Neural crest cell (in vitro differentiated cells): ENCODE measurements around the gene ARHGEF10L. TPM values are rescaled to one million over a fixed set of nuclear protein-coding genes. Genes with fewer than 3 reads are reported as not detected.

Experiments
- DNase-seq: peaks from one replicate; pipeline ENCODE4 v3.0.0; 2021; ENCODE audit warnings: low read depth, mixed read lengths, low spot score
- H3K27ac Mint-ChIP-seq: one replicate; pipeline ENCODE4 v1.8.0; 2021; ENCODE audit warnings: mild to moderate bottlenecking, mixed read lengths; ENCODE audit not compliant: unreplicated experiment
- H3K27me3 Mint-ChIP-seq: 2 replicates; pipeline ENCODE4 v1.8.0; 2021; ENCODE audit warnings: low read depth, mild to moderate bottlenecking, mixed read lengths
- H3K36me3 Mint-ChIP-seq: 2 replicates; pipeline ENCODE4 v1.8.0; 2021; ENCODE audit warnings: low read depth, mild to moderate bottlenecking, mixed read lengths
- H3K4me1 Mint-ChIP-seq: 2 replicates; pipeline ENCODE4 v1.8.0; 2021; ENCODE audit warnings: mixed read lengths
- H3K4me3 Mint-ChIP-seq: one replicate; pipeline ENCODE4 v1.8.0; 2021; ENCODE audit warnings: mild to moderate bottlenecking, mixed read lengths
- H3K9me3 Mint-ChIP-seq: 2 replicates; pipeline ENCODE4 v1.8.0; 2021; ENCODE audit warnings: mixed read lengths
- CTCF ChIP-seq: fragments of 200-600 bp; sonication (generic); conservative IDR thresholded peaks from 2 replicates; pipeline ENCODE4 v1.5.0; 2021; ENCODE audit warnings: antibody characterized with exemption, mild to moderate bottlenecking
- total RNA-seq: library from RNA; stranded (reverse); gene quantifications from 2 replicates; pipeline ENCODE4 v1.2.1, GENCODE V29; 2021

The ARHGEF10L gene
- total RNA-seq, 1 donor from 2014 or later = 22.2 TPM

GRCh38 chr1:17587693-17588047 is 48.2 kb downstream of the ARHGEF10L start:
- Mint-ChIP-seq H3K4me3 (no peak overlapping the region), H3K4me1 (peaks cover 44% of the 10 kb centered on the region)
- no peak for DNase-seq

GRCh38 chr1:17588048-17588871 is 48.8 kb downstream of the ARHGEF10L start:
- Mint-ChIP-seq H3K4me3 (no peak overlapping the region), H3K27me3 (no peaks in the 10 kb centered on the region), H3K36me3 (peaks cover 4% of the 10 kb centered on the region), H3K9me3 (no peaks in the 10 kb centered on the region), H3K27ac (peak overlapping the region; percentile 43), H3K4me1 (peaks cover 41% of the 10 kb centered on the region)
- no peak for DNase-seq
- no peak for TF ChIP-seq CTCF

More at GRCh38 chr1:17587693-17588047, 48.2 kb downstream of the ARHGEF10L start:
- H3K27ac Mint-ChIP-seq = peak overlapping the region; percentile 43
- H3K9me3 Mint-ChIP-seq = no peaks in the 10 kb centered on the region
- TF ChIP-seq CTCF = no peak
- H3K27me3 Mint-ChIP-seq = no peaks in the 10 kb centered on the region
- peaks cover 4% of the 10 kb centered on the region for H3K36me3 Mint-ChIP-seq

GRCh38 chr1:17591814-17592430 is 52.4 kb downstream of the ARHGEF10L start:
- DNase-seq = no peak
- Mint-ChIP-seq H3K4me1 (peaks cover 36% of the 10 kb centered on the region), H3K27ac (no peak overlapping the region), H3K9me3 (no peaks in the 10 kb centered on the region), H3K36me3 (peaks cover 4% of the 10 kb centered on the region), H3K4me3 (no peak overlapping the region), H3K27me3 (no peaks in the 10 kb centered on the region)
- no peak for TF ChIP-seq CTCF

- H3K9me3 Mint-ChIP-seq = no peaks in the 10 kb centered on the region
- DNase-seq = no peak
- H3K4me1 Mint-ChIP-seq = peaks cover 22% of the 10 kb centered on the region
- no peak for TF ChIP-seq CTCF
- no peak overlapping the region for H3K4me3 Mint-ChIP-seq
- H3K27me3 Mint-ChIP-seq = no peaks in the 10 kb centered on the region
- peak overlapping the region; percentile 79 for H3K27ac Mint-ChIP-seq
- peaks cover 4% of the 10 kb centered on the region for H3K36me3 Mint-ChIP-seq
These were observed 54.5 kb downstream of the ARHGEF10L start for GRCh38 chr1:17594026-17594425.

- no peak overlapping the region for H3K4me3 Mint-ChIP-seq
- peaks cover 15% of the 10 kb centered on the region for H3K4me1 Mint-ChIP-seq
- H3K36me3 Mint-ChIP-seq = peaks cover 3% of the 10 kb centered on the region
- H3K27ac Mint-ChIP-seq = no peak overlapping the region
- H3K27me3 Mint-ChIP-seq = no peaks in the 10 kb centered on the region
- DNase-seq = no peak
- H3K9me3 Mint-ChIP-seq = no peaks in the 10 kb centered on the region
- no peak for TF ChIP-seq CTCF
These were observed 55.4 kb downstream of the ARHGEF10L start for GRCh38 chr1:17594690-17595601.
